ENCODE data around the gene CSRNP3. TPM values are rescaled to one million over a fixed set of nuclear protein-coding genes. Genes with fewer than 3 reads are reported as not detected.
A peak's percentile ranks its signal among the peaks of the same experiment; 100 is the strongest.

The CSRNP3 gene
- total RNA-seq, result 10 to 100 TPM in 1 of 4 donors, 1 to 10 TPM in 2, under 1 TPM in 1; 0.37 to 11.1 (median 3.2) TPM

DNA sequence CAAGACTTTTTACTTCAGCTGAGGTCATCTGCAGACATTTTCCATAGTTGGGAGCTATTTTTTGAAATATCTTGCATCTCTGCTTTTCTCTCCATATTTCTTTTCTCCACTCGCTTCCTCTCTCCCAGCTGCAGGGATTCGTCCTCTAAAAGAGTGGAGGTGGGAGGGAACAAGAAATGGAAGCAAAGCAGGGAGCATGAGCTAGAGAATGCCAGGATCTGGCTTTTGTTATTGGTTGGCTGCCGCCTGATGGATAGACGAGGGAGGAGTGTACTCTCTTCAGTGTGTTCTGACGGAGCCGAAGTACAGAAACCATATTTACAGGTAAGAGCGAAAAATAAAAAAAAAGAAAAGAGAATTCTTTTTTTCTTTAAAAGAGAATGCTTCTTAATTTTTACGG is at the start of gene CSRNP3:
CSRNP3 (plus strand) TSS at position 282 of the 400 bp plus-strand sequence. CDS start 125,368 bp downstream, outside the sequence.
- peak within 1 kb of the TSS in 2 of 4 donors; percentile 6 to 46 for H3K27ac ChIP-seq

DNA sequence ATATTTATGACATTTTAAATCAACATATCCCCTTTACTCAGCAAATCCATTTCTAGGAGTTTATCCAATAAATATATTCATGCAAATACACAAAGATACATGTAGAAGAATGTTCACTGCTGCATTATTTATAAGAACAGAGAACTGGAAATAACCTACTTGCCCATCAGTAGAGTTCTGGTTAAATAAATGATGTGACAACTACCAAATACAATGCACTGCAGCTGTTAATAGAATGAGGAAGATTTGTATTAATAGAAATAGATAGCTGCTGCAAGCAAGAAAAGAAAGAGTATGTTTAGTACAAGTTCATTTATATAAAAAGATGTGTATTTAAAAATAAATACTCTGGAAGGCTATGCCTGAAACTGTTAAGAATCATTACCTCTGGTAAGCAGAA is 49.3 kb upstream of the CSRNP3 start:
- Histone ChIP-seq H3K4me1 (no peaks in the 10 kb centered on the region), H3K27ac (no peak overlapping the region), H3K36me3 (no peaks in the 10 kb centered on the region), H3K9me3 (peaks cover 0 to 5% of the 10 kb centered on the region in 2 donors), H3K4me3 (no peak overlapping the region), H3K27me3 (no peaks in the 10 kb centered on the region)
- in situ Hi-C loops (cut with MboI; ENCODE audit: low pct_ligation_motif_present in 1 of 4, low pct_unique_long_range_greater_than_20kb in 1 of 4, low sequenced_read_pairs in 3 of 4), result loop anchor here (25.0 kb wide), 2 partner anchors 267 to 442 kb away; no protein-coding TSS in a partner anchor
- intact Hi-C loops (cut with DNase I; ENCODE audit: low total_unique reads), result no loop called here
- TF ChIP-seq EP300 (IDR thresholded peaks at IDR 0.05; ENCODE audit: low read depth), result no peak
- no peak for TF ChIP-seq POLR2A (IDR thresholded peaks at IDR 0.05)
- no peak for TF ChIP-seq CTCF (IDR thresholded peaks at IDR 0.05)
- no peak for TF ChIP-seq POLR2AphosphoS5 (IDR thresholded peaks at IDR 0.05)
- no peak for DNase-seq

More for the DNA sequence above, at the start of gene CSRNP3:
- DNase-seq, result peak; percentile 59
- no peaks in the 10 kb centered on the region for H3K9me3 ChIP-seq
- H3K36me3 ChIP-seq, result no peaks in the 10 kb centered on the region
- H3K4me1 ChIP-seq, result peaks cover 0 to 24% (median 1%) of the 10 kb centered on the region in 4 donors
- WGBS, 2 donors (ENCODE audit: low coverage in 1 of 2), result 17 to 18% methylated on average over 6 to 8 of the region's 8 CpGs
- no peaks in the 10 kb centered on the region for H3K27me3 ChIP-seq
- H3K4me3 ChIP-seq, result peak within 1 kb of the TSS; percentile 26 to 62 (median 42)
- intact Hi-C loops (cut with DNase I; ENCODE audit: low total_unique reads) (no loop called here), in situ Hi-C loops (cut with MboI; ENCODE audit: low pct_ligation_motif_present in 1 of 4, low pct_unique_long_range_greater_than_20kb in 1 of 4, low sequenced_read_pairs in 3 of 4) (no loop called here)
- TF ChIP-seq POLR2A (IDR thresholded peaks at IDR 0.05) (no peak), POLR2AphosphoS5 (IDR thresholded peaks at IDR 0.05) (peak; percentile 19 to 42 (median 39))

DNA sequence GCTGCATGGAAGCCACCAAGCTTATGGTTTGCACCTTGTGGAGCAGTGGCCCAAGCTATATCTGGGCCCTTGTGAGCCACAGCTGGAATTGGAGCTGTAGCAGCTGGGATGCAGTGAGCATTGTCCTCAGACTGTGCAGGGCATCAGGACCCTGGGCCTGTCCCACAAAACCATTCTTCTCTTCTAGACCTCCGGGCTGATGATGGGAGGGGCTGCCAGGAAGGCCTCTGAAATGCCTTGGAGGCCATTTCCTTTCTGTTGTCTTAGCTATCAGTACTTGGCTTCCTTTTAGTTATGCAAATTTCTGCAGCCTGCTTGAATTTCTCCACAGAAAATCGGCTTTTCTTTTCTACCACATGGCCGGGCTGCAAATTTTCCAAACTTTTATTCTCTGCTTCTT is 46.4 kb upstream of the CSRNP3 start:
- Histone ChIP-seq H3K4me1 (no peaks in the 10 kb centered on the region), H3K4me3 (no peak overlapping the region), H3K36me3 (no peaks in the 10 kb centered on the region), H3K9me3 (no peaks in the 10 kb centered on the region), H3K27me3 (no peaks in the 10 kb centered on the region), H3K27ac (no peak overlapping the region)
- intact Hi-C loops (cut with DNase I; ENCODE audit: low total_unique reads), result no loop called here
- WGBS, 2 donors (ENCODE audit: low coverage in 1 of 2), result 82 to 88% methylated on average over 2 to 3 of the region's 3 CpGs
- no peak for DNase-seq
- TF ChIP-seq CTCF (IDR thresholded peaks at IDR 0.05) (no peak), POLR2A (IDR thresholded peaks at IDR 0.05) (no peak), POLR2AphosphoS5 (IDR thresholded peaks at IDR 0.05) (no peak), EP300 (IDR thresholded peaks at IDR 0.05; ENCODE audit: low read depth) (no peak)
- in situ Hi-C loops (cut with MboI; ENCODE audit: low pct_ligation_motif_present in 1 of 4, low pct_unique_long_range_greater_than_20kb in 1 of 4, low sequenced_read_pairs in 3 of 4), result loop anchor here (25.0 kb wide), 2 partner anchors 264 to 439 kb away; no protein-coding TSS in a partner anchor

GRCh38 chr2:165425556-165425955 is 43.9 kb upstream of the CSRNP3 start:
- in situ Hi-C loops (cut with MboI; ENCODE audit: low pct_ligation_motif_present in 1 of 4, low pct_unique_long_range_greater_than_20kb in 1 of 4, low sequenced_read_pairs in 3 of 4), result no loop called here

More at GRCh38 chr2:165425556-165425955, 43.9 kb upstream of the CSRNP3 start:
- WGBS, 2 donors (ENCODE audit: low coverage in 1 of 2), result 80 to 86% methylated on average over 2 of the region's 2 CpGs
- H3K4me1 ChIP-seq, result no peaks in the 10 kb centered on the region
- no peaks in the 10 kb centered on the region for H3K27me3 ChIP-seq
- no peak for DNase-seq
- H3K9me3 ChIP-seq, result no peaks in the 10 kb centered on the region
- intact Hi-C loops (cut with DNase I; ENCODE audit: low total_unique reads), result no loop called here
- no peak overlapping the region for H3K27ac ChIP-seq
- TF ChIP-seq POLR2A (IDR thresholded peaks at IDR 0.05) (no peak), CTCF (IDR thresholded peaks at IDR 0.05) (no peak), POLR2AphosphoS5 (IDR thresholded peaks at IDR 0.05) (no peak), EP300 (IDR thresholded peaks at IDR 0.05; ENCODE audit: low read depth) (no peak)
- H3K4me3 ChIP-seq, result no peak overlapping the region
- no peaks in the 10 kb centered on the region for H3K36me3 ChIP-seq
